ENCODE measurements around the gene PPP3R2.

DNA sequence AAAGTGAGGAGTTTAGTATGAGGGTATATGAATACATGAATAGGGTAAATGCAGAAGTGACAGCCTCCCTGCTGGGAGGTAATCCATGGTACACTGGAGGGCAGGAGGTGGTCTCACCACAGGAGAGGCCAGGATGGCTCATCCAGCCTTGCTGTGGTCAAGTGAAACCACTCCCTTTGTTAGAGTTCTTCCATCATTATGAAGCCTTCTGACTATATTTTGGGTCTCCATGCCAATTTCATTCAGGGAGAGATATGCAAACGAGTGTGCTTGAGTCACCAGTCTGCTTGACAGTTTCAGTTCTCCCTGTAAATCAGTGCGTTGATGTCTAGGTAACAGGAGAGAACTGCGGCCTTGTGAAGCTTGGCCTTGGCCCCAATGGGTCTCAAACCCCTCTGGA, 16.4 kb downstream of the PPP3R2 start:
- TF ChIP-seq, protein P1, sequence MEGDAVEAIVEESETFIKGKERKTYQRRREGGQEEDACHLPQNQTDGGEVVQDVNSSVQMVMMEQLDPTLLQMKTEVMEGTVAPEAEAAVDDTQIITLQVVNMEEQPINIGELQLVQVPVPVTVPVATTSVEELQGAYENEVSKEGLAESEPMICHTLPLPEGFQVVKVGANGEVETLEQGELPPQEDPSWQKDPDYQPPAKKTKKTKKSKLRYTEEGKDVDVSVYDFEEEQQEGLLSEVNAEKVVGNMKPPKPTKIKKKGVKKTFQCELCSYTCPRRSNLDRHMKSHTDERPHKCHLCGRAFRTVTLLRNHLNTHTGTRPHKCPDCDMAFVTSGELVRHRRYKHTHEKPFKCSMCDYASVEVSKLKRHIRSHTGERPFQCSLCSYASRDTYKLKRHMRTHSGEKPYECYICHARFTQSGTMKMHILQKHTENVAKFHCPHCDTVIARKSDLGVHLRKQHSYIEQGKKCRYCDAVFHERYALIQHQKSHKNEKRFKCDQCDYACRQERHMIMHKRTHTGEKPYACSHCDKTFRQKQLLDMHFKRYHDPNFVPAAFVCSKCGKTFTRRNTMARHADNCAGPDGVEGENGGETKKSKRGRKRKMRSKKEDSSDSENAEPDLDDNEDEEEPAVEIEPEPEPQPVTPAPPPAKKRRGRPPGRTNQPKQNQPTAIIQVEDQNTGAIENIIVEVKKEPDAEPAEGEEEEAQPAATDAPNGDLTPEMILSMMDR (conservative IDR thresholded peaks at IDR 0.05; ENCODE audit: low read length) = no peak
- no peak for TF ChIP-seq EZH2phosphoT487 (IDR thresholded peaks at IDR 0.05; ENCODE audit: borderline replicate concordance)

All from Loucy (cell line).